GM18507 (cell line): ENCODE results near the gene STK38.
"Not testable (repeated sequence)": the region's sequence is repeated elsewhere in the genome, so short reads cannot be mapped to it uniquely, and the experiment has no call there.

Experiments
- DNase-seq: peaks from one replicate; pipeline ENCODE4 v3.0.0; 2011; ENCODE audit warnings: low read depth; ENCODE audit not compliant: insufficient read length; ENCODE audit errors: extremely low spot score
- FAIRE-seq: peaks from 2 replicates; lab custom pipeline; 2011; peaks lifted over from hg19 to GRCh38; lab: Jason Lieb, UNC

STK38 gene

GRCh38 chr6:36493859-36494258 is 53.4 kb downstream of the STK38 start:
- FAIRE-seq (no peak), DNase-seq (no peak)

GRCh38 chr6:36493319-36493718 is 54.0 kb downstream of the STK38 start:
- no peak for DNase-seq
- FAIRE-seq, result no peak

GRCh38 chr6:36492621-36493020 is 54.7 kb downstream of the STK38 start:
- DNase-seq, result no peak

GRCh38 chr6:36492092-36492491 is 55.2 kb downstream of the STK38 start:
- FAIRE-seq (no peak), DNase-seq (no peak)

More at GRCh38 chr6:36492621-36493020, 54.7 kb downstream of the STK38 start:
- FAIRE-seq, result no peak

GRCh38 chr6:36491378-36491965 is 55.8 kb downstream of the STK38 start:
- DNase-seq, result no peak
- no peak for FAIRE-seq

GRCh38 chr6:36489426-36489825 is 57.9 kb downstream of the STK38 start:
- no peak for FAIRE-seq
- DNase-seq, result no peak

- DNase-seq, result no peak
- FAIRE-seq, result no peak
These were observed 59.1 kb downstream of the STK38 start for GRCh38 chr6:36488221-36488620.

GRCh38 chr6:36487698-36488097 is 59.6 kb downstream of the STK38 start:
- DNase-seq, result no peak
- FAIRE-seq, result no peak

- DNase-seq (no peak), FAIRE-seq (no peak)
These were observed 62.5 kb downstream of the STK38 start for GRCh38 chr6:36484736-36485135.

- FAIRE-seq, result not testable (repeated sequence)
These were observed 64.0 kb downstream of the STK38 start for GRCh38 chr6:36483326-36483725.

GRCh38 chr6:36479256-36479655 is 68.0 kb downstream of the STK38 start:
- DNase-seq (no peak), FAIRE-seq (no peak)

More at GRCh38 chr6:36483326-36483725, 64.0 kb downstream of the STK38 start:
- DNase-seq, result not testable (repeated sequence)

GRCh38 chr6:36478051-36478526 is 69.2 kb downstream of the STK38 start:
- DNase-seq (no peak), FAIRE-seq (no peak)

- FAIRE-seq (no peak), DNase-seq (no peak)
These were observed 77.3 kb downstream of the STK38 start for GRCh38 chr6:36469946-36470345.

- DNase-seq, result no peak
- FAIRE-seq, result no peak
These were observed 78.1 kb downstream of the STK38 start for GRCh38 chr6:36469148-36469661.

GRCh38 chr6:36467625-36468024 is 79.7 kb downstream of the STK38 start:
- FAIRE-seq (no peak), DNase-seq (no peak)

GRCh38 chr6:36464233-36464632 is 83.0 kb downstream of the STK38 start:
- FAIRE-seq, result no peak

GRCh38 chr6:36463676-36464075 is 83.6 kb downstream of the STK38 start:
- no peak for FAIRE-seq
- DNase-seq, result no peak

More at GRCh38 chr6:36464233-36464632, 83.0 kb downstream of the STK38 start:
- no peak for DNase-seq

GRCh38 chr6:36461646-36462045 is 85.6 kb downstream of the STK38 start:
- DNase-seq (no peak), FAIRE-seq (no peak)

GRCh38 chr6:36460916-36461315 is 86.4 kb downstream of the STK38 start:
- no peak for DNase-seq
- FAIRE-seq, result no peak

GRCh38 chr6:36459501-36459900 is 87.8 kb downstream of the STK38 start:
- no peak for FAIRE-seq
- DNase-seq, result no peak

GRCh38 chr6:36455486-36456027 is 91.7 kb downstream of the STK38 start:
- FAIRE-seq (no peak), DNase-seq (no peak)
